AG09309 (cell line): ENCODE measurements around the gene CDK17.
"Not testable (repeated sequence)": the region's sequence is repeated elsewhere in the genome, so short reads cannot be mapped to it uniquely, and the experiment has no call there.

Experiments
- DNase-seq: peaks from one replicate; pipeline ENCODE4 v3.0.0-alpha.2; 2010; ENCODE audit warnings: low read depth
- H3K4me3 ChIP-seq: 2 replicates; pipeline ENCODE4 v1.5.1; 2011; ENCODE audit warnings: mild to moderate bottlenecking, low read depth, low read length, moderate library complexity; ENCODE audit not compliant: control insufficient read depth
- CTCF ChIP-seq: IDR thresholded peaks from 2 replicates; pipeline ENCODE4 v1.5.1; 2011; ENCODE audit warnings: mild to moderate bottlenecking, low read depth, low read length, inconsistent platforms; ENCODE audit not compliant: insufficient read depth, control insufficient read depth; ENCODE audit errors: missing control alignments

Gene CDK17

GRCh38 chr12:96396209-96396608 is 4.0 kb downstream of the CDK17 start:
- no peak for DNase-seq
- no peak overlapping the region for H3K4me3 ChIP-seq
- TF ChIP-seq CTCF, result no peak

- H3K4me3 ChIP-seq, result no peak overlapping the region
- TF ChIP-seq CTCF, result no peak
- DNase-seq, result no peak
Measured at GRCh38 chr12:96395236-96395635, 5.0 kb downstream of the CDK17 start.

- H3K4me3 ChIP-seq, DNase-seq: not testable (repeated sequence)
Measured at GRCh38 chr12:96393229-96393628, 7.0 kb downstream of the CDK17 start.

- DNase-seq, result no peak
- no peak overlapping the region for H3K4me3 ChIP-seq
- TF ChIP-seq CTCF, result no peak
Measured at GRCh38 chr12:96392397-96392796, 7.8 kb downstream of the CDK17 start.

- TF ChIP-seq CTCF, result no peak
- DNase-seq, result no peak
- H3K4me3 ChIP-seq, result no peak overlapping the region
Measured at GRCh38 chr12:96387981-96388380, 12.3 kb downstream of the CDK17 start.

- H3K4me3 ChIP-seq, result no peak overlapping the region
- DNase-seq, result no peak
- no peak for TF ChIP-seq CTCF
Measured at GRCh38 chr12:96386794-96387193, 13.4 kb downstream of the CDK17 start.

- H3K4me3 ChIP-seq, result no peak overlapping the region
- no peak for DNase-seq
- no peak for TF ChIP-seq CTCF
Measured at GRCh38 chr12:96383991-96384390, 16.2 kb downstream of the CDK17 start.
